LHCN-M2 (cell line): Measurements from ENCODE around the gene IL9R. TPM values are rescaled to one million over a fixed set of nuclear protein-coding genes. Genes with fewer than 3 reads are reported as not detected.
"Not testable (repeated sequence)": the region's sequence is repeated elsewhere in the genome, so short reads cannot be mapped to it uniquely, and the experiment has no call there.

Experiments
- DNase-seq: peaks from one replicate; pipeline ENCODE4 v3.0.0-alpha.2; 2012; ENCODE audit warnings: low read depth
- total RNA-seq: library from RNA; depleted of rRNA; stranded (reverse); fragments of >200 nt; gene quantifications from 2 replicates; pipeline ENCODE4 v1.2.3, GENCODE V29; 2014; rRNA removed

Gene IL9R
- total RNA-seq, 1 experiment from 2014 or later = not detected

DNA sequence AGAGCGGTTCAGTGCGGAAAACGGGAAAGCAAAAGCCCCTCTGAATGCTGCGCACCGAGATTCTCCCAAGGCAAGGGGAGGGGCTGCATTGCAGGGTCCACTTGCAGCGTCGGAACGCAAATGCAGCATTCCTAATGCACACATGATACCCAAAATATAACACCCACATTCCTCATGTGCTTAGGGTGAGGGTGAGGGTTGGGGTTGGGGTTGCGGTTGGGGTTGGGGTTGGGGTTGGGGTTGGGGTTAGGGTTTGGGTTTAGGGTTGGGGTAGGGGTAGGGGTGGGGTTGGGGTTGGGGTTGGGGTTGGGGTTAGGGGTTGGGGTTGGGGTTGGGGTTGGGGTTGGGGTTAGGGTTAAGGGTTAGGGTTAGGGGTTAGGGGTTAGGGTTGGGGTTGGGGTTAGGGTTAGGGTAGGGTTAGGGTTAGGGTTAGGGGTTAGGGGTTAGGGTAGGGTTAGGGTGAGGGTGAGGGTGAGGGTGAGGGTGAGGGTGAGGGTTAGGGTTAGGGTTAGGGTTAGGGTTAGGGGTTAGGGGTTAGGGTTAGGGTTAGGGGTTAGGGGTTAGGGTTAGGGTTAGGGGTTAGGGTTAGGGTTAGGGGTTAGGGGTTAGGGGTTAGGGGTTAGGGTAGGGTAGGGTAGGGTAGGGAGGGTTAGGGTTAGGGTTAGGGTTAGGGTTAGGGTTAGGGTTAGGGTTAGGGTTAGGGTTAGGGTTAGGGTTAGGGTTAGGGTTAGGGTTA lies 32.4 kb downstream of the IL9R start:
- peak; percentile 78 for DNase-seq

DNA sequence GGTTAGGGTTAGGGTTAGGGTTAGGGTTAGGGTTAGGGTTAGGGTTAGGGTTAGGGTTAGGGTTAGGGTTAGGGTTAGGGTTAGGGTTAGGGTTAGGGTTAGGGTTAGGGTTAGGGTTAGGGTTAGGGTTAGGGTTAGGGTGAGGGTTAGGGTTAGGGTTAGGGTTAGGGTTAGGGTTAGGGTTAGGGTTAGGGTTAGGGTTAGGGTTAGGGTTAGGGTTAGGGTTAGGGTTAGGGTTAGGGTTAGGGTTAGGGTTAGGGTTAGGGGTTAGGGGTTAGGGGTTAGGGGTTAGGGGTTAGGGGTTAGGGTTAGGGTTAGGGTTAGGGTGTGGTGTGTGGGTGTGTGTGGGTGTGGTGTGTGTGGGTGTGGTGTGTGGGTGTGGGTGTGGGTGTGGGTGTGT lies 33.0 kb downstream of the IL9R start:
- DNase-seq = not testable (repeated sequence)

Other genes with a start within 250 kb of the IL9R start
- 37.4 and 38.3 TPM in 2 replicates for gene VAMP7, start 116.4 kb upstream of the IL9R start, total RNA-seq